ENCODE measurements around the gene BOC.

DNA sequence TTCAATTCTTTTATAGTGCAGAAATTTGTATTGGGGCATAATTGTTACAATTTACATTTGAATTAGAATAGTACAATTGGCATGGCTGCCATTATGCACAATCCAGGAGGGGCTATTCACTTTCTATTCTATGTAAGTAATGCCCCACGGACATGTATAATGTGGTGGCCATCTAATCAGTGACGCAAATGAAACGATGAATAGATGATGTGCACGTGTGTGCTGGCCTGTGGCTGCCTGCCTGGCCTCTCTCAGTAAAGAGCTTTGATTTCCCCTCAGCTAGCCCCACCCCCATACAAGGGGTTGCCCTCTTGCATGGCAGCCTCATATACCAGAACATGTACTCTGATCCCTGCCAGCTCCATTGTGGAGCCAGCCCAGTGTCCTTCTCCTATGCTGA is 86.5 kb downstream of the BOC start:
- TF ChIP-seq, protein P1, sequence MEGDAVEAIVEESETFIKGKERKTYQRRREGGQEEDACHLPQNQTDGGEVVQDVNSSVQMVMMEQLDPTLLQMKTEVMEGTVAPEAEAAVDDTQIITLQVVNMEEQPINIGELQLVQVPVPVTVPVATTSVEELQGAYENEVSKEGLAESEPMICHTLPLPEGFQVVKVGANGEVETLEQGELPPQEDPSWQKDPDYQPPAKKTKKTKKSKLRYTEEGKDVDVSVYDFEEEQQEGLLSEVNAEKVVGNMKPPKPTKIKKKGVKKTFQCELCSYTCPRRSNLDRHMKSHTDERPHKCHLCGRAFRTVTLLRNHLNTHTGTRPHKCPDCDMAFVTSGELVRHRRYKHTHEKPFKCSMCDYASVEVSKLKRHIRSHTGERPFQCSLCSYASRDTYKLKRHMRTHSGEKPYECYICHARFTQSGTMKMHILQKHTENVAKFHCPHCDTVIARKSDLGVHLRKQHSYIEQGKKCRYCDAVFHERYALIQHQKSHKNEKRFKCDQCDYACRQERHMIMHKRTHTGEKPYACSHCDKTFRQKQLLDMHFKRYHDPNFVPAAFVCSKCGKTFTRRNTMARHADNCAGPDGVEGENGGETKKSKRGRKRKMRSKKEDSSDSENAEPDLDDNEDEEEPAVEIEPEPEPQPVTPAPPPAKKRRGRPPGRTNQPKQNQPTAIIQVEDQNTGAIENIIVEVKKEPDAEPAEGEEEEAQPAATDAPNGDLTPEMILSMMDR (IDR thresholded peaks at IDR 0.05): no peak
- no peak for TF ChIP-seq POLR2A (IDR thresholded peaks at IDR 0.05)

Measured in breast epithelium (tissue), 3 donors.